K562 (cell line): Measurements from ENCODE around the gene TNFAIP8L2. TPM values are rescaled to one million over a fixed set of nuclear protein-coding genes. Genes with fewer than 3 reads are reported as not detected.
A peak's percentile ranks its signal among the peaks of the same experiment; 100 is the strongest.

ENCODE experiments used
- ADNP ChIP-seq: fragments of 200-800 bp; sonication (Bioruptor generic); IDR thresholded peaks from 2 replicates; pipeline ENCODE4 v1.6.1; 2016; ENCODE audit warnings: missing genetic modification characterization, missing compliant biosample characterization
- ARNT ChIP-seq, 2 experiments: fragments of 450-650 bp; IDR thresholded peaks; 2 replicates each; pipeline ENCODE4 v1.6.1; 2016; ENCODE audit warnings: mild to moderate bottlenecking in 1 of 2
- ATF1 ChIP-seq, 2 experiments: fragments of 450-650 bp in 1 of 2; IDR thresholded peaks; 2 replicates each; pipeline ENCODE4 v1.6.1; 2016; ENCODE audit warnings: missing compliant biosample characterization in 1 of 2, missing genetic modification characterization in 1 of 2
- DPF2 ChIP-seq: fragments of 450-650 bp; IDR thresholded peaks from 2 replicates; pipeline ENCODE4 v1.6.1; 2016
- GATA2 ChIP-seq: sonication (generic); formaldehyde crosslinking; IDR thresholded peaks from 2 replicates; pipeline ENCODE4 v1.4.0; 2020; ENCODE audit warnings: mild to moderate bottlenecking, missing genetic modification reagents
- HDAC2 ChIP-seq: fragments of 450-650 bp; IDR thresholded peaks from 2 replicates; pipeline ENCODE4 v1.6.1; 2016; ENCODE audit warnings: mild to moderate bottlenecking
- NRF1 ChIP-seq, 2 experiments: fragments of 450-650 bp; IDR thresholded peaks in 1 of 2; conservative IDR thresholded peaks in 1 of 2; 2 replicates each; pipeline ENCODE4 v1.6.1; 2014; ENCODE audit warnings: mild to moderate bottlenecking in 2 of 2
- RBM15 ChIP-seq: fragments of 200-400 bp; formaldehyde crosslinking; IDR thresholded peaks from 2 replicates; pipeline ENCODE4 v1.6.1; 2018; ENCODE audit warnings: mild to moderate bottlenecking, low read length, moderate library complexity; ENCODE audit not compliant: insufficient read depth
- SREBF1 ChIP-seq: fragments of 150-350 bp; IDR thresholded peaks from 2 replicates; pipeline ENCODE4 v1.6.1; 2014; ENCODE audit warnings: antibody characterized with exemption, low read depth, low read length, borderline replicate concordance
- TFAM ChIP-seq: fragments of 250-450 bp; sonication (Bioruptor Pico); conservative IDR thresholded peaks from 2 replicates; pipeline ENCODE4 v1.5.0; 2021; ENCODE audit warnings: mild to moderate bottlenecking, moderate library complexity
- TSC22D4 ChIP-seq: fragments of 450-650 bp; IDR thresholded peaks from 2 replicates; pipeline ENCODE4 v1.6.1; 2016; ENCODE audit warnings: missing genetic modification characterization, missing biosample characterization, control low read depth
- XRCC4 ChIP-seq: IDR thresholded peaks from one replicate; pipeline ENCODE4 v1.6.1; 2011; ENCODE audit not compliant: insufficient read depth, insufficient read length; ENCODE audit errors: extremely low read depth
- ZBTB8A ChIP-seq: fragments of 450-650 bp; IDR thresholded peaks from 2 replicates; pipeline ENCODE4 v1.6.1; 2018; ENCODE audit warnings: mild to moderate bottlenecking, moderate library complexity; ENCODE audit not compliant: partially characterized antibody
- ZNF124 ChIP-seq: sonication (generic); formaldehyde crosslinking; IDR thresholded peaks from 2 replicates; pipeline ENCODE4 v1.8.1; 2022; ENCODE audit warnings: missing genetic modification reagents
- ZNF232 ChIP-seq: sonication (generic); formaldehyde crosslinking; IDR thresholded peaks from 2 replicates; pipeline ENCODE4 v1.8.0; 2022; ENCODE audit warnings: mild to moderate bottlenecking, missing genetic modification reagents
- ZNF239 ChIP-seq: fragments of 250-450 bp; sonication (Bioruptor Pico); IDR thresholded peaks from 2 replicates; pipeline ENCODE4 v1.4.0; 2020; ENCODE audit warnings: mild to moderate bottlenecking
- polyA plus RNA-seq, 8 experiments: library from polyadenylated mRNA; depleted of rRNA in 4 of 8; stranded (reverse) in 5 of 8; unstranded in 3 of 8; fragments of >200 nt; fragmentation: Nextera tagmentation in 2 of 8; fragmentation: Illumina TruSeq in 1 of 8; extraction: Ambion mirVana in 2 of 8; extraction: Trizol in 1 of 8; gene quantifications; 2 replicates each; pipeline versions ENCODE4 v1.2.1 to v1.2.3, GENCODE V29; 2011 to 2014; ENCODE audit warnings: inconsistent platforms in 1 of 8, missing spikeins in 1 of 8
- total RNA-seq, 7 experiments: library from RNA; depleted of rRNA in 6 of 7; stranded (reverse); fragments of >200 nt in 6 of 7; fragmentation: Illumina TruSeq in 2 of 7; extraction: Trizol in 2 of 7; gene quantifications; 2 replicates each; pipeline versions ENCODE4 v1.2.1 to v1.2.3, GENCODE V29; 2011 to 2021; ENCODE audit warnings: low replicate concordance in 1 of 7
- TF ChIP-seq, protein P1 (sequence below), 2 experiments: fragments of 450-650 bp; IDR thresholded peaks; 2 replicates each; pipeline ENCODE4 v1.6.1; 2018; ENCODE audit warnings: mild to moderate bottlenecking in 2 of 2, low read depth in 1 of 2; ENCODE audit not compliant: partially characterized antibody in 2 of 2
- TF ChIP-seq, protein P2 (sequence below), 2 experiments: fragments of 450-650 bp; IDR thresholded peaks; 2 replicates each; pipeline ENCODE4 v1.6.1; 2016
- TF ChIP-seq, protein P3 (sequence below): fragments of 450-650 bp; IDR thresholded peaks from 2 replicates; pipeline ENCODE4 v1.6.1; 2018; ENCODE audit not compliant: partially characterized antibody
- TF ChIP-seq, protein P4 (sequence below): sonication (generic); formaldehyde crosslinking; IDR thresholded peaks from 2 replicates; pipeline ENCODE4 v1.9.0; 2022; ENCODE audit warnings: mild to moderate bottlenecking, missing genetic modification reagents

TNFAIP8L2 gene
- total and polyA plus RNA-seq, 9 of the 15 experiments (the other 6 are each of a cell fraction or from before 2014, with no cell fraction given): 0.05 to 1.7 (median 0.52) TPM

DNA sequence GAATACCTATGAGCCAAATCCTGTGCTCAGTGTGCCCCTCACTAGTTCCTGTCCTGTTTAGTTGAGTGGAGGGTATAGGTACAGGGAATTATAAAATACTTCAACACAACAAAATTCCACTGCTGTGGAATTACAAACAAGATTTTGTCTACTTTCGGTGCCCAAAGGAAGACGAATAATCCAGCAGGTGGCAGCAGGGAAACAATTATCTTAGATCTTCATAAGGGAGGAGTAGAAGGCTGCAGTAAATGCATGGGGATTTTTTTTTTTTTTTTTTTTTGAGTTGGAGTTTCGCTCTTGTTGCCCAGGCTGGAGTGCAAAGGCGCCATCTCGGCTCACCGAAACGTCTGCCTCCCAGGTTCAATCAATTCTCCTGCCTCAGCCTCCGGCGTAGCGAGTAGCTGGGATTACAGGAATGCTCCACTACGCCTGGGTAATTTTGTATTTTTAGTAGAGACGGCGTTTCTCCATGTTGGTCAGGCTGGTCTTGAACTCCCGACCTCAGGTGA is 39.9 kb downstream of the TNFAIP8L2 start (continued):
- TF ChIP-seq, protein P1, sequence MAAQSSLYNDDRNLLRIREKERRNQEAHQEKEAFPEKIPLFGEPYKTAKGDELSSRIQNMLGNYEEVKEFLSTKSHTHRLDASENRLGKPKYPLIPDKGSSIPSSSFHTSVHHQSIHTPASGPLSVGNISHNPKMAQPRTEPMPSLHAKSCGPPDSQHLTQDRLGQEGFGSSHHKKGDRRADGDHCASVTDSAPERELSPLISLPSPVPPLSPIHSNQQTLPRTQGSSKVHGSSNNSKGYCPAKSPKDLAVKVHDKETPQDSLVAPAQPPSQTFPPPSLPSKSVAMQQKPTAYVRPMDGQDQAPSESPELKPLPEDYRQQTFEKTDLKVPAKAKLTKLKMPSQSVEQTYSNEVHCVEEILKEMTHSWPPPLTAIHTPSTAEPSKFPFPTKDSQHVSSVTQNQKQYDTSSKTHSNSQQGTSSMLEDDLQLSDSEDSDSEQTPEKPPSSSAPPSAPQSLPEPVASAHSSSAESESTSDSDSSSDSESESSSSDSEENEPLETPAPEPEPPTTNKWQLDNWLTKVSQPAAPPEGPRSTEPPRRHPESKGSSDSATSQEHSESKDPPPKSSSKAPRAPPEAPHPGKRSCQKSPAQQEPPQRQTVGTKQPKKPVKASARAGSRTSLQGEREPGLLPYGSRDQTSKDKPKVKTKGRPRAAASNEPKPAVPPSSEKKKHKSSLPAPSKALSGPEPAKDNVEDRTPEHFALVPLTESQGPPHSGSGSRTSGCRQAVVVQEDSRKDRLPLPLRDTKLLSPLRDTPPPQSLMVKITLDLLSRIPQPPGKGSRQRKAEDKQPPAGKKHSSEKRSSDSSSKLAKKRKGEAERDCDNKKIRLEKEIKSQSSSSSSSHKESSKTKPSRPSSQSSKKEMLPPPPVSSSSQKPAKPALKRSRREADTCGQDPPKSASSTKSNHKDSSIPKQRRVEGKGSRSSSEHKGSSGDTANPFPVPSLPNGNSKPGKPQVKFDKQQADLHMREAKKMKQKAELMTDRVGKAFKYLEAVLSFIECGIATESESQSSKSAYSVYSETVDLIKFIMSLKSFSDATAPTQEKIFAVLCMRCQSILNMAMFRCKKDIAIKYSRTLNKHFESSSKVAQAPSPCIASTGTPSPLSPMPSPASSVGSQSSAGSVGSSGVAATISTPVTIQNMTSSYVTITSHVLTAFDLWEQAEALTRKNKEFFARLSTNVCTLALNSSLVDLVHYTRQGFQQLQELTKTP (IDR thresholded peaks at IDR 0.05; ENCODE audit: low read depth in 1 of 2, partially characterized antibody in 2 of 2): peak in 1 of 2 experiments; percentile 40
- TF ChIP-seq DPF2: 0 out of 2 replicates have a peak, but pooled peaks have one; percentile 51
- TF ChIP-seq ZNF232: no peak
- TF ChIP-seq, protein P2, sequence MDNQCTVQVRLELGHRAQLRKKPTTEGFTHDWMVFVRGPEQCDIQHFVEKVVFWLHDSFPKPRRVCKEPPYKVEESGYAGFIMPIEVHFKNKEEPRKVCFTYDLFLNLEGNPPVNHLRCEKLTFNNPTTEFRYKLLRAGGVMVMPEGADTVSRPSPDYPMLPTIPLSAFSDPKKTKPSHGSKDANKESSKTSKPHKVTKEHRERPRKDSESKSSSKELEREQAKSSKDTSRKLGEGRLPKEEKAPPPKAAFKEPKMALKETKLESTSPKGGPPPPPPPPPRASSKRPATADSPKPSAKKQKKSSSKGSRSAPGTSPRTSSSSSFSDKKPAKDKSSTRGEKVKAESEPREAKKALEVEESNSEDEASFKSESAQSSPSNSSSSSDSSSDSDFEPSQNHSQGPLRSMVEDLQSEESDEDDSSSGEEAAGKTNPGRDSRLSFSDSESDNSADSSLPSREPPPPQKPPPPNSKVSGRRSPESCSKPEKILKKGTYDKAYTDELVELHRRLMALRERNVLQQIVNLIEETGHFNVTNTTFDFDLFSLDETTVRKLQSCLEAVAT (IDR thresholded peaks at IDR 0.05): no peak
- no peak for TF ChIP-seq ADNP (tag)
- no peak for TF ChIP-seq TSC22D4 (tag)
- TF ChIP-seq TFAM (CRISPR knock-in tag): no peak
- no peak for TF ChIP-seq XRCC4
- TF ChIP-seq, protein P3, sequence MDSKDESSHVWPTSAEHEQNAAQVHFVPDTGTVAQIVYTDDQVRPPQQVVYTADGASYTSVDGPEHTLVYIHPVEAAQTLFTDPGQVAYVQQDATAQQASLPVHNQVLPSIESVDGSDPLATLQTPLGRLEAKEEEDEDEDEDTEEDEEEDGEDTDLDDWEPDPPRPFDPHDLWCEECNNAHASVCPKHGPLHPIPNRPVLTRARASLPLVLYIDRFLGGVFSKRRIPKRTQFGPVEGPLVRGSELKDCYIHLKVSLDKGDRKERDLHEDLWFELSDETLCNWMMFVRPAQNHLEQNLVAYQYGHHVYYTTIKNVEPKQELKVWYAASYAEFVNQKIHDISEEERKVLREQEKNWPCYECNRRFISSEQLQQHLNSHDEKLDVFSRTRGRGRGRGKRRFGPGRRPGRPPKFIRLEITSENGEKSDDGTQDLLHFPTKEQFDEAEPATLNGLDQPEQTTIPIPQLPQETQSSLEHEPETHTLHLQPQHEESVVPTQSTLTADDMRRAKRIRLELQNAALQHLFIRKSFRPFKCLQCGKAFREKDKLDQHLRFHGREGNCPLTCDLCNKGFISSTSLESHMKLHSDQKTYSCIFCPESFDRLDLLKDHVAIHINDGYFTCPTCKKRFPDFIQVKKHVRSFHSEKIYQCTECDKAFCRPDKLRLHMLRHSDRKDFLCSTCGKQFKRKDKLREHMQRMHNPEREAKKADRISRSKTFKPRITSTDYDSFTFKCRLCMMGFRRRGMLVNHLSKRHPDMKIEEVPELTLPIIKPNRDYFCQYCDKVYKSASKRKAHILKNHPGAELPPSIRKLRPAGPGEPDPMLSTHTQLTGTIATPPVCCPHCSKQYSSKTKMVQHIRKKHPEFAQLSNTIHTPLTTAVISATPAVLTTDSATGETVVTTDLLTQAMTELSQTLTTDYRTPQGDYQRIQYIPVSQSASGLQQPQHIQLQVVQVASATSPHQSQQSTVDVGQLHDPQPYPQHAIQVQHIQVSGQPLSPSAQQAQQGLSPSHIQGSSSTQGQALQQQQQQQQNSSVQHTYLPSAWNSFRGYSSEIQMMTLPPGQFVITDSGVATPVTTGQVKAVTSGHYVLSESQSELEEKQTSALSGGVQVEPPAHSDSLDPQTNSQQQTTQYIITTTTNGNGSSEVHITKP: no peak
- TF ChIP-seq ZBTB8A: no peak
- no peak for TF ChIP-seq RBM15
- TF ChIP-seq ZNF239 (CRISPR knock-in tag): no peak
- TF ChIP-seq GATA2 (CRISPR knock-in tag): peak; percentile 74
- TF ChIP-seq NRF1 (conservative IDR thresholded peaks at IDR 0.05 in 1 of 2, IDR thresholded peaks at IDR 0.05 in 1 of 2): no peak
- 0 out of 2 replicates have a peak, but pooled peaks have one; percentile 34 for TF ChIP-seq HDAC2
- no peak for TF ChIP-seq SREBF1
- TF ChIP-seq ZNF124 (CRISPR knock-in tag): no peak
- TF ChIP-seq ATF1 (CRISPR knock-in tag; IDR thresholded peaks at IDR 0.05): no peak
- no peak; the same call in 1 of the 2 replicates for TF ChIP-seq ATF1 (tag; IDR thresholded peaks at IDR 0.05)
- TF ChIP-seq ARNT (IDR thresholded peaks at IDR 0.05): peak in 1 of 2 experiments; percentile 33; a peak in 1 of 4 replicates
- TF ChIP-seq, protein P4, sequence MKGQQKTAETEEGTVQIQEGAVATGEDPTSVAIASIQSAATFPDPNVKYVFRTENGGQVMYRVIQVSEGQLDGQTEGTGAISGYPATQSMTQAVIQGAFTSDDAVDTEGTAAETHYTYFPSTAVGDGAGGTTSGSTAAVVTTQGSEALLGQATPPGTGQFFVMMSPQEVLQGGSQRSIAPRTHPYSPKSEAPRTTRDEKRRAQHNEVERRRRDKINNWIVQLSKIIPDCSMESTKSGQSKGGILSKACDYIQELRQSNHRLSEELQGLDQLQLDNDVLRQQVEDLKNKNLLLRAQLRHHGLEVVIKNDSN: no peak
